HepG2 (cell line): Measurements from ENCODE around the gene RBFOX1. TPM values are rescaled to one million over a fixed set of nuclear protein-coding genes. Genes with fewer than 3 reads are reported as not detected.

Experiments
- ATAC-seq: fragments of 200-7000 bp; cut with Tn5 transposase; 3 replicates; pipeline ENCODE4 v1.9.1; 2020; ENCODE audit warnings: mild to moderate bottlenecking, moderate library complexity
- BruUV-seq: library from RNA; stranded (reverse); fragments of 400-500 nt; replicated peaks from 2 replicates; lab custom pipeline; 2021; lab: Mats Ljungman, UMichigan
- CTCF ChIA-PET: fragments of 300-600 bp; formaldehyde crosslinking; extraction: SDS; loops from one replicate; lab custom pipeline; 2021; ENCODE audit warnings: low total read pairs, inconsistent platforms, low intra/inter-chr PET ratio; lab: Yijun Ruan, JAX
- POLR2A ChIA-PET: fragments of 350-600 bp; sonication (Branson Sonifier 250); formaldehyde crosslinking; loops from one replicate; lab custom pipeline; 2020; ENCODE audit warnings: antibody characterized with exemption, inconsistent platforms; lab: Yijun Ruan, JAX
- DNase-seq: peaks from one replicate; pipeline ENCODE4 v3.0.0-alpha.2; 2015; ENCODE audit warnings: low spot score
- FAIRE-seq: peaks from 3 replicates; lab custom pipeline; 2011; peaks lifted over from hg19 to GRCh38; lab: Jason Lieb, UNC
- H2AFZ ChIP-seq: one replicate; pipeline ENCODE4 v1.6.1; 2011; ENCODE audit warnings: low read length, inconsistent platforms
- H3K27ac ChIP-seq: fragments of 300-600 bp; 3 replicates; pipeline ENCODE4 v1.8.0; 2011; ENCODE audit warnings: mixed run types, mild to moderate bottlenecking, mixed read lengths, low read length, inconsistent platforms; ENCODE audit not compliant: insufficient read depth; ENCODE audit errors: extremely low read length
- H3K27me3 ChIP-seq, 2 experiments: fragments of 200-600 bp in 1 of 2; 2 replicates in 1 of 2; 3 replicates in 1 of 2; pipeline versions ENCODE4 v1.6.0 to v1.8.0; 2011; ENCODE audit warnings: low read length in 2 of 2, mild to moderate bottlenecking in 2 of 2, moderate library complexity in 2 of 2, inconsistent platforms in 1 of 2; ENCODE audit not compliant: insufficient read depth in 2 of 2, control insufficient read depth in 1 of 2
- H3K36me3 ChIP-seq, 2 experiments: fragments of 200-600 bp in 1 of 2; replicated peaks in 1 of 2; 2 replicates in 1 of 2; 3 replicates in 1 of 2; pipeline versions ENCODE4 v1.5.1 to v1.8.0; 2011; ENCODE audit warnings: low read length in 2 of 2, inconsistent platforms in 1 of 2; ENCODE audit not compliant: insufficient read depth in 2 of 2, control insufficient read depth in 1 of 2
- H3K4me1 ChIP-seq: 2 replicates; pipeline ENCODE4 v1.5.1; 2012; ENCODE audit warnings: low read length, inconsistent platforms; ENCODE audit not compliant: insufficient read depth
- H3K4me2 ChIP-seq: 2 replicates; pipeline ENCODE4 v1.6.0; 2011; ENCODE audit warnings: low read depth, low read length, inconsistent platforms
- H3K4me3 ChIP-seq, 3 experiments: fragments of 200-600 bp in 1 of 3; sonication (generic), shearing (Covaris generic) in 1 of 3; replicated peaks in 1 of 3; 2 replicates each; pipeline ENCODE4 v1.5.1; 2011 to 2016; ENCODE audit warnings: low read length in 3 of 3, inconsistent platforms in 2 of 3, low read depth in 2 of 3, mild to moderate bottlenecking in 2 of 3, control low read depth in 1 of 3, mixed read lengths in 1 of 3; ENCODE audit not compliant: insufficient read depth in 1 of 3
- H3K79me2 ChIP-seq: one replicate; pipeline ENCODE4 v1.6.1; 2011; ENCODE audit warnings: low read length, inconsistent platforms; ENCODE audit not compliant: insufficient read depth
- H3K9ac ChIP-seq: 2 replicates; pipeline ENCODE4 v1.6.0; 2011; ENCODE audit warnings: mild to moderate bottlenecking, low read depth, low read length, inconsistent platforms; ENCODE audit not compliant: insufficient read depth
- H3K9me3 ChIP-seq: 2 replicates; pipeline ENCODE4 v1.5.1; 2012; ENCODE audit warnings: mild to moderate bottlenecking, low read length
- H4K20me1 ChIP-seq: 2 replicates; pipeline ENCODE4 v1.6.0; 2011; ENCODE audit warnings: inconsistent platforms, mild to moderate bottlenecking, low read length, moderate library complexity; ENCODE audit not compliant: insufficient read depth
- EEA1 ChIP-seq: sonication (generic); formaldehyde crosslinking; IDR thresholded peaks from 2 replicates; pipeline ENCODE4 v1.5.1; 2020; ENCODE audit warnings: mild to moderate bottlenecking, missing genetic modification reagents, borderline replicate concordance
- HNRNPL ChIP-seq: fragments of 200-400 bp; formaldehyde crosslinking; IDR thresholded peaks from 2 replicates; pipeline ENCODE4 v1.6.1; 2017; ENCODE audit warnings: mild to moderate bottlenecking, low read depth, low read length
- JARID2 ChIP-seq: sonication (generic); formaldehyde crosslinking; IDR thresholded peaks from 2 replicates; pipeline ENCODE4 v1.8.1; 2023; ENCODE audit warnings: missing genetic modification reagents, inconsistent platforms; ENCODE audit not compliant: insufficient replicate concordance
- KDM1A ChIP-seq: IDR thresholded peaks from 2 replicates; pipeline ENCODE4 v1.6.1; 2016; ENCODE audit warnings: missing compliant biosample characterization
- PRMT3 ChIP-seq: sonication (generic); formaldehyde crosslinking; IDR thresholded peaks from 2 replicates; pipeline ENCODE4 v1.8.1; 2022; ENCODE audit warnings: low read depth, mild to moderate bottlenecking, moderate library complexity, missing genetic modification reagents, borderline replicate concordance
- SMYD3 ChIP-seq: sonication (generic); formaldehyde crosslinking; IDR thresholded peaks from 2 replicates; pipeline ENCODE4 v1.8.1; 2023; ENCODE audit warnings: mild to moderate bottlenecking, missing genetic modification reagents
- SYNCRIP ChIP-seq: fragments of 200-400 bp; formaldehyde crosslinking; IDR thresholded peaks from 2 replicates; pipeline ENCODE4 v1.6.1; 2018; ENCODE audit warnings: mild to moderate bottlenecking, low read depth, low read length; ENCODE audit not compliant: insufficient read depth
- TBP ChIP-seq: sonication (generic); formaldehyde crosslinking; IDR thresholded peaks from 2 replicates; pipeline ENCODE4 v1.5.0; 2020; ENCODE audit warnings: missing genetic modification reagents
- YEATS4 ChIP-seq: sonication (generic); formaldehyde crosslinking; IDR thresholded peaks from 2 replicates; pipeline ENCODE4 v1.4.0; 2020; ENCODE audit warnings: missing genetic modification reagents, borderline replicate concordance
- ZNF672 ChIP-seq: sonication (generic); formaldehyde crosslinking; IDR thresholded peaks from 2 replicates; pipeline ENCODE4 v1.8.1; 2022; ENCODE audit warnings: missing genetic modification reagents
- ZNF7 ChIP-seq: IDR thresholded peaks from 2 replicates; pipeline ENCODE4 v1.6.1; 2016; ENCODE audit warnings: missing biosample characterization, missing genetic modification reagents
- WGBS: methylation state at CpG from one replicate; pipeline ENCODE4 v1.1.6; 2017; ENCODE audit warnings: low lambda C conversion rate; 5-methylcytosine and 5-hydroxymethylcytosine counted together
- in situ Hi-C: cut with HindIII; loops from 2 replicates; pipeline ENCODE4 v1.10.0; 2017; ENCODE audit warnings: low pct_unique_long_range_greater_than_20kb; ENCODE audit not compliant: extremely low pct_ligation_motif_present
- intact Hi-C: fragments of 100-400 bp; cut with micrococcal nuclease; formaldehyde crosslinking; loops from one replicate; pipeline ENCODE4 v1.10.0; 2022; ENCODE audit not compliant: unreplicated experiment
- polyA plus RNA-seq, 8 experiments: library from polyadenylated mRNA; depleted of rRNA in 3 of 8; stranded (reverse) in 7 of 8; unstranded in 1 of 8; fragments of >200 nt; fragmentation: Illumina TruSeq in 4 of 8; extraction: Trizol in 4 of 8; gene quantifications; 2 replicates each; pipeline versions ENCODE4 v1.2.1 to v1.2.3, GENCODE V29; 2011 to 2016; ENCODE audit warnings: low read depth in 4 of 8, missing spikeins in 1 of 8, mixed read lengths in 1 of 8; ENCODE audit not compliant: insufficient read depth in 1 of 8
- total RNA-seq, 5 experiments: library from RNA; depleted of rRNA; stranded (reverse); fragments of >200 nt; fragmentation: Illumina TruSeq; extraction: Trizol; gene quantifications; 2 replicates each; pipeline ENCODE4 v1.2.3, GENCODE V29; 2016; ENCODE audit warnings: low read depth in 1 of 5
- TF ChIP-seq, protein P1 (sequence below): sonication (generic); formaldehyde crosslinking; IDR thresholded peaks from 2 replicates; pipeline ENCODE4 v1.4.0; 2020; ENCODE audit warnings: mild to moderate bottlenecking, missing genetic modification reagents

Gene RBFOX1
- total and polyA plus RNA-seq, 2 of the 13 experiments (the other 11 are each of a cell fraction or from before 2014, with no cell fraction given), result not detected

GRCh38 chr16:7689234-7689633 lies 356.6 kb downstream of the RBFOX1 start:
- TF ChIP-seq ZNF672 (no peak), ZNF7 (no peak), TBP (CRISPR knock-in tag) (no peak), SMYD3 (CRISPR knock-in tag) (no peak), EEA1 (CRISPR knock-in tag) (no peak), PRMT3 (CRISPR knock-in tag) (no peak), HNRNPL (no peak), JARID2 (CRISPR knock-in tag) (no peak), SYNCRIP (no peak), YEATS4 (CRISPR knock-in tag) (no peak), KDM1A (CRISPR knock-in tag) (no peak)
- TF ChIP-seq, protein P1, sequence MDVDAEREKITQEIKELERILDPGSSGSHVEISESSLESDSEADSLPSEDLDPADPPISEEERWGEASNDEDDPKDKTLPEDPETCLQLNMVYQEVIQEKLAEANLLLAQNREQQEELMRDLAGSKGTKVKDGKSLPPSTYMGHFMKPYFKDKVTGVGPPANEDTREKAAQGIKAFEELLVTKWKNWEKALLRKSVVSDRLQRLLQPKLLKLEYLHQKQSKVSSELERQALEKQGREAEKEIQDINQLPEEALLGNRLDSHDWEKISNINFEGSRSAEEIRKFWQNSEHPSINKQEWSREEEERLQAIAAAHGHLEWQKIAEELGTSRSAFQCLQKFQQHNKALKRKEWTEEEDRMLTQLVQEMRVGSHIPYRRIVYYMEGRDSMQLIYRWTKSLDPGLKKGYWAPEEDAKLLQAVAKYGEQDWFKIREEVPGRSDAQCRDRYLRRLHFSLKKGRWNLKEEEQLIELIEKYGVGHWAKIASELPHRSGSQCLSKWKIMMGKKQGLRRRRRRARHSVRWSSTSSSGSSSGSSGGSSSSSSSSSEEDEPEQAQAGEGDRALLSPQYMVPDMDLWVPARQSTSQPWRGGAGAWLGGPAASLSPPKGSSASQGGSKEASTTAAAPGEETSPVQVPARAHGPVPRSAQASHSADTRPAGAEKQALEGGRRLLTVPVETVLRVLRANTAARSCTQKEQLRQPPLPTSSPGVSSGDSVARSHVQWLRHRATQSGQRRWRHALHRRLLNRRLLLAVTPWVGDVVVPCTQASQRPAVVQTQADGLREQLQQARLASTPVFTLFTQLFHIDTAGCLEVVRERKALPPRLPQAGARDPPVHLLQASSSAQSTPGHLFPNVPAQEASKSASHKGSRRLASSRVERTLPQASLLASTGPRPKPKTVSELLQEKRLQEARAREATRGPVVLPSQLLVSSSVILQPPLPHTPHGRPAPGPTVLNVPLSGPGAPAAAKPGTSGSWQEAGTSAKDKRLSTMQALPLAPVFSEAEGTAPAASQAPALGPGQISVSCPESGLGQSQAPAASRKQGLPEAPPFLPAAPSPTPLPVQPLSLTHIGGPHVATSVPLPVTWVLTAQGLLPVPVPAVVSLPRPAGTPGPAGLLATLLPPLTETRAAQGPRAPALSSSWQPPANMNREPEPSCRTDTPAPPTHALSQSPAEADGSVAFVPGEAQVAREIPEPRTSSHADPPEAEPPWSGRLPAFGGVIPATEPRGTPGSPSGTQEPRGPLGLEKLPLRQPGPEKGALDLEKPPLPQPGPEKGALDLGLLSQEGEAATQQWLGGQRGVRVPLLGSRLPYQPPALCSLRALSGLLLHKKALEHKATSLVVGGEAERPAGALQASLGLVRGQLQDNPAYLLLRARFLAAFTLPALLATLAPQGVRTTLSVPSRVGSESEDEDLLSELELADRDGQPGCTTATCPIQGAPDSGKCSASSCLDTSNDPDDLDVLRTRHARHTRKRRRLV, result no peak
- H3K4me2 ChIP-seq, result no peak overlapping the region
- POLR2A ChIA-PET, result no interaction called here
- BruUV-seq, result no TSS peak
- no peak overlapping the region for H3K4me3 ChIP-seq
- H3K27ac ChIP-seq, result no peak overlapping the region
- CTCF ChIA-PET, result no interaction called here
- H3K36me3 ChIP-seq, result no peaks in the 10 kb centered on the region
- H2AFZ ChIP-seq, result no peak overlapping the region
- 0% methylated on average over 1 of the region's 1 CpG for WGBS
- FAIRE-seq (no peak), ATAC-seq (no peak), DNase-seq (no peak)
- H3K9ac ChIP-seq, result no peak overlapping the region
- H3K79me2 ChIP-seq, result no peaks in the 10 kb centered on the region
- intact Hi-C loops (no loop called here), in situ Hi-C loops (no loop called here)
- no peaks in the 10 kb centered on the region for H3K27me3 ChIP-seq
- H4K20me1 ChIP-seq, result no peaks in the 10 kb centered on the region
- no peaks in the 10 kb centered on the region for H3K4me1 ChIP-seq
- peaks cover 24% of the 10 kb centered on the region for H3K9me3 ChIP-seq
